ENCODE results near the gene TPT1.
"Not testable (repeated sequence)": the region's sequence is repeated elsewhere in the genome, so short reads cannot be mapped to it uniquely, and the experiment has no call there.

Gene TPT1

GRCh38 chr13:45301263-45301662 lies 39.7 kb downstream of the TPT1 start:
- DNase-seq, result no peak

GRCh38 chr13:45300190-45300985 lies 40.6 kb downstream of the TPT1 start:
- no peak for DNase-seq

GRCh38 chr13:45299194-45299593 lies 41.8 kb downstream of the TPT1 start:
- no peak for DNase-seq

GRCh38 chr13:45298550-45298949 lies 42.4 kb downstream of the TPT1 start:
- DNase-seq, result not testable (repeated sequence)

GRCh38 chr13:45298206-45298505 lies 42.8 kb downstream of the TPT1 start:
- no peak for DNase-seq

GRCh38 chr13:45297456-45298205 lies 43.4 kb downstream of the TPT1 start:
- no peak for DNase-seq

- no peak for DNase-seq
Observed at GRCh38 chr13:45296259-45296658, 44.7 kb downstream of the TPT1 start.

- no peak for DNase-seq
Observed at GRCh38 chr13:45295536-45295935, 45.4 kb downstream of the TPT1 start.

GRCh38 chr13:45292176-45292575 lies 48.8 kb downstream of the TPT1 start:
- no peak for DNase-seq

- no peak for DNase-seq
Observed at GRCh38 chr13:45289936-45290563, 50.9 kb downstream of the TPT1 start.

Data from C1 segment of cervical spinal cord (tissue), 14 donors.